ENCODE results near the gene KDM3A. TPM values are rescaled to one million over a fixed set of nuclear protein-coding genes. Genes with fewer than 3 reads are reported as not detected.

Gene KDM3A
- total RNA-seq, 4 donors from 2014 or later = 42.9 to 153 (median 64.9) TPM

DNA sequence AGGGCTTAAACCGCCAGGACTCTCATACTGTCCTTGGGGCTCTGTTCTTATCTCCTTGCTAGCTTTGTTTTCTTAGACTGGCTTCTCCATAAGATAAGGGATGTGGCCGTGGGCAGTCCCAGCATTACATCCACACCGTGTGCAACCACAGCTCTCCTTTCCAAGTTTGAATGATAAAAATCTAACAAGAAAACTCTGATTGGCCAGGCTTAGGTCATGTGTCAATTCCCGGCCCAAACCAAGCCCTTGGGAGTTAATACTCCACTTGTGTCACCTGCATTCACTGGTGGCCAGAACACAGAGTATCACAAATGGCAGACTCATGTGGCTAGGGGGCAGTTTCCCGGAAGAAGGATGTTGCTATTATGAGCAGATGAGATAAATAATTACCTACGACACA lies 43.2 kb upstream of the KDM3A start:
- WGBS = 71% methylated on average over 6 of the region's 6 CpGs
- H3K27me3 ChIP-seq = no peaks in the 10 kb centered on the region
- H3K9me3 ChIP-seq = no peaks in the 10 kb centered on the region
- H3K4me3 ChIP-seq = no peak overlapping the region
- no peak overlapping the region for H3K27ac ChIP-seq
- no peaks in the 10 kb centered on the region for H3K4me1 ChIP-seq
- no peak for DNase-seq (ENCODE audit: low spot score in 2 of 2)
- TF ChIP-seq POLR2A (IDR thresholded peaks at IDR 0.05) = no peak
- no peak for TF ChIP-seq POLR2AphosphoS5 (IDR thresholded peaks at IDR 0.05)
- H3K36me3 ChIP-seq = no peaks in the 10 kb centered on the region

DNA sequence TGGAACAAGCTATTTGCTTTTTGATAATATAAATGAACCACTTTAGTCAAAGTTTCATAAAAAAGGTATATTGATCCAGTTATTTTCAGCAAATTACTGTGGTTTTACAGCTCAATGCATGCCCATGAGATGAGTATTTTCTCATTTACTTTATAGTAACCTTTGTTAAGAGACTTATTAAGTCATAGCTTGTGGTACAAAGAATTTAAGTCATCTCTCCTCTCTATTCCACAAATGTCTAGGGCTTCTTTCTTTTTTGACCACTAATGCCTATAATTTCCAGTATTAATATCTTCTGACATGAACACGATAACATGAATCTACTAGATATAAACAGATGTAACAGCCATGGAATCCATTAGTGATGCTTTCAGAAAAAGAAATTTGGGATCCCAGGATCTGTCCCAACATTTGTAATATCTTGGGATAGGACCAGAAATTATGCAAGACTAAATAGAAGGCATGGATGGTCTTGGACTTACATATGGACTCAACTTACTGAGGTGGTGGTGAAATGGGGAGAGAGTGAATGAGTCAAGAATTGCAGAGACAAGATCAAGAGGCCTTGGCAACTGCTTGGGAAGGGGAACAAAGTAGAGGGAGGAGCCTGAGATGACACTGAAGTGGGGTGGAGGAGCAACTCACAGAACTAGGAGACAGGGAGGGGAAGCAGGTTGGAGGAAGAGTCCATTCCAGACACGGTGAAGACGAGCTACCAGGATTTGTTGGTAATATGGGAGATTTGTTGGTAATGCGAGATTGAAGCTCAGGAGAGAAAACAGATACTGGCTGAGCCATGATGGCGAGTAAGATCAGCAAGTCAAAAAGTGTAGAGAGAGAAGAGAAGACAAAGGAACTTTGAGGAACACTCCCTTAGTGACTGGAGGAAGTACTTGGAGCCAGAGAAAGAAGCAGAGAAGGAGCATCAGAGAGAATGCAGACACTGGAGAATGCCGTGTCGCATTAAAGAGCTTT lies 42.4 kb upstream of the KDM3A start:
- DNase-seq (ENCODE audit: low spot score in 2 of 2) = no peak
- Histone ChIP-seq H3K36me3 (no peaks in the 10 kb centered on the region), H3K9me3 (no peaks in the 10 kb centered on the region), H3K27ac (no peak overlapping the region), H3K27me3 (no peaks in the 10 kb centered on the region), H3K4me1 (no peaks in the 10 kb centered on the region), H3K4me3 (no peak overlapping the region)
- TF ChIP-seq, protein P1, sequence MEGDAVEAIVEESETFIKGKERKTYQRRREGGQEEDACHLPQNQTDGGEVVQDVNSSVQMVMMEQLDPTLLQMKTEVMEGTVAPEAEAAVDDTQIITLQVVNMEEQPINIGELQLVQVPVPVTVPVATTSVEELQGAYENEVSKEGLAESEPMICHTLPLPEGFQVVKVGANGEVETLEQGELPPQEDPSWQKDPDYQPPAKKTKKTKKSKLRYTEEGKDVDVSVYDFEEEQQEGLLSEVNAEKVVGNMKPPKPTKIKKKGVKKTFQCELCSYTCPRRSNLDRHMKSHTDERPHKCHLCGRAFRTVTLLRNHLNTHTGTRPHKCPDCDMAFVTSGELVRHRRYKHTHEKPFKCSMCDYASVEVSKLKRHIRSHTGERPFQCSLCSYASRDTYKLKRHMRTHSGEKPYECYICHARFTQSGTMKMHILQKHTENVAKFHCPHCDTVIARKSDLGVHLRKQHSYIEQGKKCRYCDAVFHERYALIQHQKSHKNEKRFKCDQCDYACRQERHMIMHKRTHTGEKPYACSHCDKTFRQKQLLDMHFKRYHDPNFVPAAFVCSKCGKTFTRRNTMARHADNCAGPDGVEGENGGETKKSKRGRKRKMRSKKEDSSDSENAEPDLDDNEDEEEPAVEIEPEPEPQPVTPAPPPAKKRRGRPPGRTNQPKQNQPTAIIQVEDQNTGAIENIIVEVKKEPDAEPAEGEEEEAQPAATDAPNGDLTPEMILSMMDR (IDR thresholded peaks at IDR 0.05) = no peak
- TF ChIP-seq POLR2A (IDR thresholded peaks at IDR 0.05) (no peak), EP300 (IDR thresholded peaks at IDR 0.05) (no peak), POLR2AphosphoS5 (IDR thresholded peaks at IDR 0.05) (no peak)
- 87% methylated on average over 7 of the region's 7 CpGs for WGBS

DNA sequence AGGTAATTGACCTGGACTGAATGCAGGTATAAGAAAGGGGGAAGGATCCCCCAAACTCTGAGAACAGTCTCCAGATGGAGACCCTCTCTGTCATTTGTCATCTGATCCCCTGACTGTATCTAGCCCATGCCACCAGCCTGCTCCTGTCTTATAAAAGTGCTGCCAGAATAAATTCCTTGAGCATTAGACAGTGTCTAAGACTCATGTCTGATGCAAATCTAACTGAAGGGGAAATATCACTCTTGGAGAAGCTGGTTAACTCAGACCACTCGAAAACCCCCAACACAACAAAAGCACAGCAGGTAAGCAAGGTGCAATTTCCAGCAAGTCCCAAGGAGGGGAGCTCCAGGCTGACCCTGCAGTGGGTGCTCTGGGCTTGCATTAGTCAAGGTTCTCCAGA lies 40.9 kb upstream of the KDM3A start:
- Histone ChIP-seq H3K27me3 (no peaks in the 10 kb centered on the region), H3K4me3 (no peak overlapping the region), H3K4me1 (no peaks in the 10 kb centered on the region), H3K9me3 (no peaks in the 10 kb centered on the region), H3K27ac (no peak overlapping the region), H3K36me3 (no peaks in the 10 kb centered on the region)
- 57% methylated on average over 1 of the region's 1 CpG for WGBS
- no peak for DNase-seq (ENCODE audit: low spot score in 2 of 2)
- TF ChIP-seq, protein P1 (IDR thresholded peaks at IDR 0.05) = no peak
- TF ChIP-seq POLR2AphosphoS5 (IDR thresholded peaks at IDR 0.05) (no peak), EP300 (IDR thresholded peaks at IDR 0.05) (no peak), POLR2A (IDR thresholded peaks at IDR 0.05) (no peak)

DNA sequence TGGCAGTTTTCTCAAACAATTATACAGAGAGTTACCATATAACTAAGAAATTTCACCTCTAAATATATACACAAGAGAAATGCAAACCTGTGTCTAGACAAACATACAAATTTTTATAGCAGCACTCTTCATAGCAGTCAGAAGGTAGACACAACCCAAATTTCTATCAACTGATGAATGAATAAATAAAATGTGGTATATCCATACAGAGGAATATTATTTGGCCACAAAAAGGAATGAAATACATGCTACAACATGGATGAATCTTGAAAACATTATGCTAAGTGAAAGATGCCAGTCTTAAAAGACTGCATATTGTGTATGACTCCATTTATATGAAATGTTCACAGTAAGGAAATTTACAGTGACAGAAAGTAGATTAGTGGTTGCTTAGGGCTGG lies 30.6 kb upstream of the KDM3A start:
- no peak overlapping the region for H3K4me3 ChIP-seq
- no peak overlapping the region for H3K27ac ChIP-seq
- peaks cover 13% of the 10 kb centered on the region for H3K4me1 ChIP-seq
- DNase-seq (ENCODE audit: low spot score in 2 of 2) = no peak
- H3K36me3 ChIP-seq = no peaks in the 10 kb centered on the region
- TF ChIP-seq POLR2AphosphoS5 (IDR thresholded peaks at IDR 0.05) (no peak), POLR2A (IDR thresholded peaks at IDR 0.05) (no peak), EP300 (IDR thresholded peaks at IDR 0.05) (no peak)
- TF ChIP-seq, protein P1 (IDR thresholded peaks at IDR 0.05) = no peak
- H3K27me3 ChIP-seq = no peaks in the 10 kb centered on the region
- H3K9me3 ChIP-seq = peaks cover 7% of the 10 kb centered on the region

DNA sequence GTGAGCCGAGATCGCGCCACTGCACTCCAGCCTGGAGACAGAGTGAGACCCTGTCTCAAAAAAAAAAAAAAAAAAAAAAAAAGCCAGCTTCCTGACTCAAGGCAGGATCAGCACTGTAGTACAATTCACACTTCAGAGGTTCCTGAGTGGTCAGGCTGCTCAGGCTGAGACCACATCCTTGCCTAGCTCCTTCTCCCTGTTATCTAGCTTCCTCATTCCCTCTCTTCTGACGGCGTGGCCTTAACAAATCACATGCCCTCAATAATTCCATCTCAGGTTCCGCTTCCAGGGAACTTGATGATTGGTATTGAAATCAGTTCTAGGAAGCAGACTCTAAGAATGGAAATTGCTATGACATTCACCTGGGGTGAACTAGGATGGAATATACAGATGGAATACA lies 29.8 kb upstream of the KDM3A start:
- peaks cover 7% of the 10 kb centered on the region for H3K9me3 ChIP-seq
- H3K36me3 ChIP-seq = no peaks in the 10 kb centered on the region
- no peaks in the 10 kb centered on the region for H3K27me3 ChIP-seq
- no peak overlapping the region for H3K4me3 ChIP-seq
- TF ChIP-seq, protein P1 (IDR thresholded peaks at IDR 0.05) = no peak
- no peak for TF ChIP-seq EP300 (IDR thresholded peaks at IDR 0.05)
- no peak for TF ChIP-seq POLR2A (IDR thresholded peaks at IDR 0.05)
- TF ChIP-seq POLR2AphosphoS5 (IDR thresholded peaks at IDR 0.05) = no peak
- no peak for DNase-seq (ENCODE audit: low spot score in 2 of 2)
- peaks cover 13% of the 10 kb centered on the region for H3K4me1 ChIP-seq
- WGBS = 86% methylated on average over 6 of the region's 6 CpGs
- H3K27ac ChIP-seq = no peak overlapping the region

Data from suprapubic skin (tissue), 4 donors.